HepG2 (cell line): ENCODE measurements around the gene NID2.

Experiments
- ATF6 ChIP-seq: sonication (generic); formaldehyde crosslinking; conservative IDR thresholded peaks from 2 replicates; pipeline ENCODE4 v1.4.0; 2020; ENCODE audit warnings: missing genetic modification reagents
- DNMT1 ChIP-seq: sonication (generic); formaldehyde crosslinking; IDR thresholded peaks from 2 replicates; pipeline ENCODE4 v1.5.1; 2020; ENCODE audit warnings: mild to moderate bottlenecking, missing genetic modification reagents
- MXD3 ChIP-seq: IDR thresholded peaks from 2 replicates; pipeline ENCODE4 v1.6.1; 2016; ENCODE audit warnings: mild to moderate bottlenecking, missing biosample characterization, missing genetic modification reagents
- MXI1 ChIP-seq: IDR thresholded peaks from 3 replicates; pipeline ENCODE4 v1.6.1; 2012; ENCODE audit warnings: low read depth, low read length, inconsistent platforms, borderline replicate concordance
- NCOR1 ChIP-seq: fragments of 200-600 bp; sonication (generic); IDR thresholded peaks from 2 replicates; pipeline ENCODE4 v1.7.0; 2017; ENCODE audit warnings: antibody characterized with exemption, low read length, borderline replicate concordance
- REST ChIP-seq, 2 experiments: IDR thresholded peaks; 2 replicates each; pipeline ENCODE4 v1.6.1; 2011 to 2012; ENCODE audit warnings: low read length in 2 of 2, borderline replicate concordance in 1 of 2, low read depth in 1 of 2, mild to moderate bottlenecking in 1 of 2, moderate library complexity in 1 of 2
- SOX5 ChIP-seq: IDR thresholded peaks from 2 replicates; pipeline ENCODE4 v1.6.1; 2016; ENCODE audit warnings: borderline replicate concordance

- TF ChIP-seq MXD3 (CRISPR knock-in tag) (no peak), DNMT1 (CRISPR knock-in tag) (no peak), MXI1 (no peak), REST (IDR thresholded peaks at IDR 0.05; ENCODE audit: borderline replicate concordance in 1 of 2, low read depth in 1 of 2, low read length in 2 of 2) (no peak), NCOR1 (no peak), SOX5 (CRISPR knock-in tag) (no peak), ATF6 (no peak)
Observed at GRCh38 chr14:52094546-52095271, 25.9 kb upstream of the NID2 start.
